Endothelial cell of umbilical vein (primary cell): ENCODE data around the gene MT2A. TPM values are rescaled to one million over a fixed set of nuclear protein-coding genes. Genes with fewer than 3 reads are reported as not detected.

Source experiments
- BruUV-seq: library from RNA; stranded (reverse); fragments of 400-500 nt; replicated peaks from 2 replicates; lab custom pipeline; 2021; lab: Mats Ljungman, UMichigan
- CTCF ChIA-PET: fragments of 300-600, 350-600 bp; sonication (Branson Sonifier 250); formaldehyde crosslinking; loops from one replicate; lab custom pipeline; 2021; ENCODE audit warnings: antibody characterized with exemption, inconsistent platforms; lab: Charles Lee
- POLR2A ChIA-PET: fragments of 300-600, 350-600 bp; sonication (Branson Sonifier 250); formaldehyde crosslinking; loops from one replicate; lab custom pipeline; 2021; ENCODE audit warnings: antibody characterized with exemption, inconsistent platforms; lab: Charles Lee
- DNase-seq: peaks from one replicate; pipeline ENCODE4 v3.0.0-alpha.2; 2011; ENCODE audit warnings: low read depth, low spot score
- FAIRE-seq: peaks from 2 replicates; lab custom pipeline; 2011; peaks lifted over from hg19 to GRCh38; lab: Jason Lieb, UNC
- H2AFZ ChIP-seq: 2 replicates; pipeline ENCODE4 v1.6.0; 2012; ENCODE audit warnings: low read depth, low read length, control low read depth, inconsistent platforms
- H3K27ac ChIP-seq: 2 replicates; pipeline ENCODE4 v1.5.1; 2011; ENCODE audit warnings: low read depth, mild to moderate bottlenecking, control low read depth, low read length, moderate library complexity; ENCODE audit not compliant: insufficient read depth
- H3K27me3 ChIP-seq, 2 experiments: 2 replicates each; pipeline versions ENCODE4 v1.6.0 to v1.6.1; 2011; ENCODE audit warnings: low read length in 2 of 2, mixed read lengths in 1 of 2; ENCODE audit not compliant: control insufficient read depth in 2 of 2, insufficient read depth in 2 of 2
- H3K36me3 ChIP-seq, 2 experiments: 2 replicates in 1 of 2; 3 replicates in 1 of 2; pipeline ENCODE4 v1.5.1; 2011; ENCODE audit warnings: low read length in 2 of 2, mild to moderate bottlenecking in 1 of 2, moderate library complexity in 1 of 2; ENCODE audit not compliant: control insufficient read depth in 2 of 2, insufficient read depth in 2 of 2; ENCODE audit errors: extremely low read depth in 1 of 2
- H3K4me1 ChIP-seq: 3 replicates; pipeline ENCODE4 v1.5.1; 2011; ENCODE audit warnings: mild to moderate bottlenecking, low read length; ENCODE audit not compliant: control insufficient read depth, insufficient read depth; ENCODE audit errors: extremely low read depth
- H3K4me2 ChIP-seq: 2 replicates; pipeline ENCODE4 v1.6.1; 2011; ENCODE audit warnings: low read length, control low read depth, mixed read lengths; ENCODE audit not compliant: insufficient read depth
- H3K4me3 ChIP-seq, 3 experiments: fragments of 200-600 bp in 1 of 3; sonication (generic), shearing (Covaris generic) in 1 of 3; replicated peaks in 1 of 3; 2 replicates each; pipeline ENCODE4 v1.5.1; 2011 to 2016; ENCODE audit warnings: control low read depth in 3 of 3, low read length in 3 of 3, mild to moderate bottlenecking in 2 of 3, inconsistent platforms in 1 of 3, low read depth in 1 of 3, moderate library complexity in 1 of 3; ENCODE audit not compliant: insufficient read depth in 1 of 3
- H3K79me2 ChIP-seq: 2 replicates; pipeline ENCODE4 v1.6.0; 2012; ENCODE audit warnings: low read length, inconsistent platforms; ENCODE audit not compliant: control insufficient read depth, insufficient read depth
- H3K9ac ChIP-seq: replicated peaks from 2 replicates; pipeline ENCODE3; 2011; ENCODE audit warnings: low read length, control low read depth; ENCODE audit not compliant: insufficient read depth; ENCODE audit errors: extremely low read depth
- H3K9me1 ChIP-seq: replicated peaks from 3 replicates; pipeline ENCODE4 v1.6.0; 2011; ENCODE audit warnings: mild to moderate bottlenecking, low read length; ENCODE audit not compliant: control insufficient read depth, insufficient read depth; ENCODE audit errors: extremely low read depth
- H3K9me3 ChIP-seq: replicated peaks from 2 replicates; pipeline ENCODE4 v1.5.1; 2012; ENCODE audit warnings: low read length, inconsistent platforms; ENCODE audit not compliant: control insufficient read depth, insufficient read depth
- H4K20me1 ChIP-seq: replicated peaks from 2 replicates; pipeline ENCODE3; 2011; ENCODE audit warnings: mild to moderate bottlenecking, low read length; ENCODE audit not compliant: control insufficient read depth, insufficient read depth; ENCODE audit errors: extremely low read depth
- CTCF ChIP-seq, 2 donors: IDR thresholded peaks; 1 replicate in 1 of 2; 2 replicates in 1 of 2; pipeline ENCODE4 v1.5.1; 2011; ENCODE audit warnings: low read length in 2 of 2, mild to moderate bottlenecking in 2 of 2, moderate library complexity in 2 of 2, control low read depth in 1 of 2, inconsistent platforms in 1 of 2, low read depth in 1 of 2; ENCODE audit not compliant: insufficient read depth in 1 of 2; ENCODE audit errors: extremely low read depth in 1 of 2
- EZH2 ChIP-seq: IDR thresholded peaks from 2 replicates; pipeline ENCODE4 v1.6.1; 2012; ENCODE audit warnings: borderline replicate concordance, low read depth, mild to moderate bottlenecking, moderate library complexity, low read length, inconsistent platforms; ENCODE audit not compliant: severe bottlenecking
- FOS ChIP-seq: IDR thresholded peaks from 2 replicates; pipeline ENCODE4 v1.6.1; 2011; ENCODE audit warnings: mild to moderate bottlenecking, low read length, moderate library complexity, borderline replicate concordance; ENCODE audit not compliant: insufficient read depth
- GATA2 ChIP-seq: IDR thresholded peaks from 2 replicates; pipeline ENCODE4 v1.7.0; 2011; ENCODE audit warnings: low read depth, mild to moderate bottlenecking, moderate library complexity, mixed read lengths, low read length; ENCODE audit not compliant: insufficient read length, insufficient read depth
- JUN ChIP-seq: IDR thresholded peaks from 2 replicates; pipeline ENCODE4 v1.6.1; 2011; ENCODE audit warnings: borderline replicate concordance, low read depth; ENCODE audit not compliant: insufficient read length, insufficient read depth
- MAX ChIP-seq: IDR thresholded peaks from 2 replicates; pipeline ENCODE4 v1.6.1; 2011; ENCODE audit not compliant: insufficient read depth, insufficient read length
- MYC ChIP-seq: IDR thresholded peaks from one replicate; pipeline ENCODE4 v1.6.1; 2011; ENCODE audit warnings: mild to moderate bottlenecking, low read depth, low read length
- POLR2A ChIP-seq: IDR thresholded peaks from 2 replicates; pipeline ENCODE4 v1.6.1; 2012; ENCODE audit warnings: low read depth, mild to moderate bottlenecking, control low read depth, low read length
- POLR2AphosphoS5 ChIP-seq: IDR thresholded peaks from 2 replicates; pipeline ENCODE4 v1.6.1; 2012; ENCODE audit warnings: low read depth, mild to moderate bottlenecking, control low read depth, low read length, moderate library complexity; ENCODE audit not compliant: insufficient read depth
- dilution Hi-C: fragments of 300-500 bp; cut with MboI; formaldehyde crosslinking; loops from one replicate; pipeline ENCODE4 v1.15.0; 2019; ENCODE audit warnings: low sequenced_read_pairs; ENCODE audit not compliant: extremely low pct_ligation_motif_present
- intact Hi-C: fragments of 100-400 bp; cut with micrococcal nuclease; formaldehyde crosslinking; loops from one replicate; pipeline ENCODE4 v1.10.0; 2022
- polyA plus RNA-seq, 4 experiments: library from polyadenylated mRNA; depleted of rRNA in 3 of 4; stranded (reverse) in 3 of 4; unstranded in 1 of 4; fragments of >200 nt; gene quantifications; 2 replicates each; pipeline versions ENCODE4 v1.2.1 to v1.2.3, GENCODE V29; 2011 to 2012; ENCODE audit warnings: missing spikeins in 1 of 4
- total RNA-seq: library from RNA; stranded (reverse); gene quantifications from 2 replicates; pipeline ENCODE4 v1.2.3, GENCODE V29; 2021

The MT2A gene
- total and polyA plus RNA-seq, 2 donors (not counting 3 experiments of a cell fraction or from before 2014, with no cell fraction given) = 276 to 1,337 TPM

GRCh38 chr16:56658327-56658875 is 50.0 kb downstream of the MT2A start:
- Histone ChIP-seq H3K9ac (no peak overlapping the region), H3K4me3 (peak overlapping the region in 2 of 3 experiments; percentile 36 to 65), H3K36me3 (no peaks in the 10 kb centered on the region), H2AFZ (peak overlapping the region; percentile 90), H3K27me3 (peaks cover 40 to 44% of the 10 kb centered on the region in 2 experiments), H3K9me1 (no peaks in the 10 kb centered on the region), H3K79me2 (no peaks in the 10 kb centered on the region), H4K20me1 (no peaks in the 10 kb centered on the region), H3K4me1 (peaks cover 13% of the 10 kb centered on the region), H3K27ac (no peak overlapping the region), H3K4me2 (peak overlapping the region; percentile 81), H3K9me3 (no peaks in the 10 kb centered on the region)
- intact Hi-C loops = loop anchor here (2.0 kb wide), 1 partner anchor 24 kb away; no protein-coding TSS in a partner anchor
- ChIA-PET CTCF (no interaction called here), POLR2A (no interaction called here)
- TF ChIP-seq MYC (no peak), POLR2AphosphoS5 (no peak), EZH2 (no peak), FOS (no peak), GATA2 (no peak), MAX (no peak), POLR2A (no peak), CTCF (IDR thresholded peaks at IDR 0.05; ENCODE audit: extremely low read depth in 1 of 2, insufficient read depth in 1 of 2, low read depth in 1 of 2, low read length in 2 of 2) (no peak), JUN (no peak)
- no peak for DNase-seq
- no TSS peak for BruUV-seq
- dilution Hi-C loops = no loop called here
- no peak for FAIRE-seq

Other genes starting within 250 kb of the MT2A start
- 66.5 and 77.4 TPM in 2 replicates for gene AMFR, start 183.0 kb upstream of the MT2A start, total RNA-seq
- 71.7 and 75.4 TPM in 2 replicates for gene AMFR, start 183.0 kb upstream of the MT2A start, polyA plus RNA-seq
- gene NUDT21, start 157.3 kb upstream of the MT2A start, total RNA-seq = 155 and 158 TPM in 2 replicates
- gene NUDT21, start 157.3 kb upstream of the MT2A start, polyA plus RNA-seq = 48.2 and 56.4 TPM in 2 replicates
- 52.3 and 54.8 TPM in 2 replicates for gene OGFOD1, start 157.0 kb upstream of the MT2A start, total RNA-seq
- gene OGFOD1, start 157.0 kb upstream of the MT2A start, polyA plus RNA-seq = 16.5 and 26.6 TPM in 2 replicates
- gene BBS2, start 88.6 kb upstream of the MT2A start, total RNA-seq = 33.3 and 44.8 TPM in 2 replicates
- 36.7 and 37.6 TPM in 2 replicates for gene BBS2, start 88.6 kb upstream of the MT2A start, polyA plus RNA-seq
- gene MT4, start 43.5 kb upstream of the MT2A start, total RNA-seq = not detected in 2 replicates
- not detected in 2 replicates for gene MT4, start 43.5 kb upstream of the MT2A start, polyA plus RNA-seq
- not detected in 2 replicates for gene MT3, start 19.1 kb upstream of the MT2A start, total RNA-seq
- gene MT3, start 19.1 kb upstream of the MT2A start, polyA plus RNA-seq = 0.37 TPM in 1 of 2 replicates, not detected in the other
- gene MT1E, start 17.2 kb downstream of the MT2A start, total RNA-seq = 201 and 346 TPM in 2 replicates
- gene MT1E, start 17.2 kb downstream of the MT2A start, polyA plus RNA-seq = 186 and 208 TPM in 2 replicates
- gene MT1M, start 24.1 kb downstream of the MT2A start, total RNA-seq = 1.8 and 4.6 TPM in 2 replicates
- gene MT1M, start 24.1 kb downstream of the MT2A start, polyA plus RNA-seq = 4.1 and 4.3 TPM in 2 replicates
- gene MT1A, start 30.1 kb downstream of the MT2A start, total RNA-seq = 5.4 and 8.4 TPM in 2 replicates
- gene MT1A, start 30.1 kb downstream of the MT2A start, polyA plus RNA-seq = 2.3 and 6.5 TPM in 2 replicates
- gene MT1B, start 43.3 kb downstream of the MT2A start, total RNA-seq = not detected in 2 replicates
- gene MT1B, start 43.3 kb downstream of the MT2A start, polyA plus RNA-seq = not detected in 2 replicates
- 1.4 and 2.6 TPM in 2 replicates for gene MT1F, start 49.4 kb downstream of the MT2A start, total RNA-seq
- 2.2 and 2.3 TPM in 2 replicates for gene MT1F, start 49.4 kb downstream of the MT2A start, polyA plus RNA-seq
- not detected in 2 replicates for gene MT1G, start 59.5 kb downstream of the MT2A start, total RNA-seq
- gene MT1G, start 59.5 kb downstream of the MT2A start, polyA plus RNA-seq = 0.53 TPM in 1 of 2 replicates, not detected in the other
- gene MT1H, start 61.2 kb downstream of the MT2A start, total RNA-seq = not detected in 2 replicates
- gene MT1H, start 61.2 kb downstream of the MT2A start, polyA plus RNA-seq = not detected in 2 replicates
- 15.6 and 19.2 TPM in 2 replicates for gene MT1X, start 73.9 kb downstream of the MT2A start, total RNA-seq
- gene MT1X, start 73.9 kb downstream of the MT2A start, polyA plus RNA-seq = 46.7 and 73.6 TPM in 2 replicates
- 111 and 124 TPM in 2 replicates for gene NUP93, start 121.5 kb downstream of the MT2A start, total RNA-seq
- gene NUP93, start 121.5 kb downstream of the MT2A start, polyA plus RNA-seq = 62.3 and 66.6 TPM in 2 replicates